Chondrocyte (in vitro differentiated cells): ENCODE data around the gene THSD4. TPM values are rescaled to one million over a fixed set of nuclear protein-coding genes. Genes with fewer than 3 reads are reported as not detected.

Experiments used
- DNase-seq: peaks from one replicate; pipeline ENCODE4 v3.0.0; 2021; ENCODE audit warnings: mixed read lengths, low spot score
- H3K27ac Mint-ChIP-seq: one replicate; pipeline ENCODE4 v1.8.0; 2021; ENCODE audit warnings: mild to moderate bottlenecking, moderate library complexity, mixed read lengths; ENCODE audit not compliant: unreplicated experiment
- H3K27me3 Mint-ChIP-seq: 2 replicates; pipeline ENCODE4 v1.8.0; 2021; ENCODE audit warnings: low read depth, mixed read lengths
- H3K36me3 Mint-ChIP-seq: 2 replicates; pipeline ENCODE4 v1.8.0; 2021; ENCODE audit warnings: low read depth, mixed read lengths
- H3K4me1 Mint-ChIP-seq: 2 replicates; pipeline ENCODE4 v1.8.0; 2021; ENCODE audit warnings: low read depth, mild to moderate bottlenecking, mixed read lengths
- H3K4me3 Mint-ChIP-seq: one replicate; pipeline ENCODE4 v1.8.0; 2021; ENCODE audit warnings: mild to moderate bottlenecking, moderate library complexity, mixed read lengths; ENCODE audit not compliant: unreplicated experiment
- H3K9me3 Mint-ChIP-seq: 2 replicates; pipeline ENCODE4 v1.8.0; 2021; ENCODE audit warnings: low read depth, mixed read lengths
- CTCF ChIP-seq: fragments of 200-600 bp; sonication (generic); IDR thresholded peaks from 2 replicates; pipeline ENCODE4 v1.5.0; 2021; ENCODE audit warnings: antibody characterized with exemption, mild to moderate bottlenecking, moderate library complexity
- total RNA-seq: library from RNA; stranded (reverse); gene quantifications from 3 replicates; pipeline ENCODE4 v1.2.1, GENCODE V29; 2021

THSD4 gene
- total RNA-seq, 1 donor from 2014 or later, result 3.4 TPM

GRCh38 chr15:71338265-71338664 is 223.0 kb downstream of the THSD4 start:
- H3K4me1 Mint-ChIP-seq, result peaks cover 15% of the 10 kb centered on the region
- no peak for TF ChIP-seq CTCF
- no peak for DNase-seq
- H3K9me3 Mint-ChIP-seq, result no peaks in the 10 kb centered on the region
- no peak overlapping the region for H3K4me3 Mint-ChIP-seq
- no peaks in the 10 kb centered on the region for H3K27me3 Mint-ChIP-seq
- no peaks in the 10 kb centered on the region for H3K36me3 Mint-ChIP-seq
- no peak overlapping the region for H3K27ac Mint-ChIP-seq

GRCh38 chr15:71338827-71339542 is 223.7 kb downstream of the THSD4 start:
- peaks cover 7% of the 10 kb centered on the region for H3K4me1 Mint-ChIP-seq
- H3K4me3 Mint-ChIP-seq, result no peak overlapping the region
- H3K36me3 Mint-ChIP-seq, result no peaks in the 10 kb centered on the region
- no peaks in the 10 kb centered on the region for H3K9me3 Mint-ChIP-seq
- no peak overlapping the region for H3K27ac Mint-ChIP-seq
- no peak for TF ChIP-seq CTCF
- no peak for DNase-seq
- H3K27me3 Mint-ChIP-seq, result no peaks in the 10 kb centered on the region

GRCh38 chr15:71341811-71342550 is 226.7 kb downstream of the THSD4 start:
- Mint-ChIP-seq H3K27ac (no peak overlapping the region), H3K4me3 (no peak overlapping the region), H3K36me3 (no peaks in the 10 kb centered on the region), H3K27me3 (no peaks in the 10 kb centered on the region), H3K9me3 (no peaks in the 10 kb centered on the region), H3K4me1 (no peaks in the 10 kb centered on the region)
- no peak for TF ChIP-seq CTCF
- no peak for DNase-seq

GRCh38 chr15:71342658-71343057 is 227.4 kb downstream of the THSD4 start:
- Mint-ChIP-seq H3K36me3 (no peaks in the 10 kb centered on the region), H3K4me3 (no peak overlapping the region), H3K9me3 (no peaks in the 10 kb centered on the region), H3K27me3 (no peaks in the 10 kb centered on the region), H3K27ac (no peak overlapping the region), H3K4me1 (no peaks in the 10 kb centered on the region)
- no peak for DNase-seq
- TF ChIP-seq CTCF, result no peak

- H3K9me3 Mint-ChIP-seq, result no peaks in the 10 kb centered on the region
- no peak overlapping the region for H3K27ac Mint-ChIP-seq
- no peak overlapping the region for H3K4me3 Mint-ChIP-seq
These were observed 229.0 kb downstream of the THSD4 start for GRCh38 chr15:71344316-71344715.

More at GRCh38 chr15:71344316-71344715, 229.0 kb downstream of the THSD4 start:
- Mint-ChIP-seq H3K4me1 (no peaks in the 10 kb centered on the region), H3K27me3 (no peaks in the 10 kb centered on the region), H3K36me3 (no peaks in the 10 kb centered on the region)
- no peak for TF ChIP-seq CTCF
- no peak for DNase-seq
